DND-41 (cell line): Measurements from ENCODE around the gene THY1.

Experiments used
- ATAC-seq: fragments of 200-7000 bp; cut with Tn5 transposase; 3 replicates; pipeline ENCODE4 v1.9.1; 2021; ENCODE audit warnings: low read depth; ENCODE audit not compliant: insufficient read depth
- DNase-seq: peaks from one replicate; pipeline ENCODE4 v3.0.0-alpha.2; 2020
- H2AFZ ChIP-seq: 2 replicates; pipeline ENCODE4 v1.6.0; 2012; ENCODE audit warnings: low read depth, low read length
- H3K27ac ChIP-seq: 2 replicates; pipeline ENCODE4 v1.5.1; 2012; ENCODE audit warnings: low read length, inconsistent platforms
- H3K27me3 ChIP-seq: fragments of 200-600 bp; sonication (generic); 2 replicates; pipeline ENCODE4 v1.6.0; 2012; ENCODE audit warnings: low read length, mild to moderate bottlenecking, inconsistent platforms; ENCODE audit not compliant: insufficient read depth, poor library complexity
- H3K36me3 ChIP-seq: 2 replicates; pipeline ENCODE4 v1.5.1; 2012; ENCODE audit warnings: low read length, inconsistent platforms; ENCODE audit not compliant: insufficient read depth
- H3K4me1 ChIP-seq: 2 replicates; pipeline ENCODE4 v1.5.1; 2012; ENCODE audit warnings: mild to moderate bottlenecking, low read length; ENCODE audit not compliant: insufficient read depth
- H3K4me2 ChIP-seq: 2 replicates; pipeline ENCODE4 v1.6.0; 2012; ENCODE audit warnings: mild to moderate bottlenecking, moderate library complexity, low read length, inconsistent platforms; ENCODE audit not compliant: insufficient read depth
- H3K4me3 ChIP-seq, 2 experiments: fragments of 200-600 bp in 1 of 2; shearing (Covaris generic) in 1 of 2; 2 replicates each; pipeline ENCODE4 v1.5.1; 2012 to 2016; ENCODE audit warnings: inconsistent platforms in 2 of 2, low read length in 2 of 2, mild to moderate bottlenecking in 2 of 2, low read depth in 1 of 2, moderate library complexity in 1 of 2
- H3K79me2 ChIP-seq: 2 replicates; pipeline ENCODE4 v1.6.0; 2012; ENCODE audit warnings: low read length, inconsistent platforms; ENCODE audit not compliant: insufficient read depth
- H3K9ac ChIP-seq: 2 replicates; pipeline ENCODE4 v1.6.0; 2012; ENCODE audit warnings: low read depth, mild to moderate bottlenecking, inconsistent platforms, low read length, moderate library complexity
- H3K9me3 ChIP-seq: 2 replicates; pipeline ENCODE4 v1.5.1; 2012; ENCODE audit warnings: low read length, moderate library complexity, mild to moderate bottlenecking, inconsistent platforms; ENCODE audit not compliant: insufficient read depth, severe bottlenecking
- H4K20me1 ChIP-seq: 2 replicates; pipeline ENCODE4 v1.6.0; 2012; ENCODE audit warnings: low read length; ENCODE audit not compliant: insufficient read depth
- EZH2 ChIP-seq: IDR thresholded peaks from 3 replicates; pipeline ENCODE4 v1.6.1; 2012; ENCODE audit warnings: borderline replicate concordance, low read depth, mild to moderate bottlenecking, moderate library complexity, low read length, inconsistent platforms; ENCODE audit not compliant: severe bottlenecking
- TF ChIP-seq, protein P1 (sequence below): IDR thresholded peaks from 2 replicates; pipeline ENCODE4 v1.5.1; 2012; ENCODE audit warnings: borderline replicate concordance, low read length, moderate library complexity, mild to moderate bottlenecking; ENCODE audit not compliant: poor library complexity, severe bottlenecking; ENCODE audit errors: extremely low read depth

The THY1 gene

GRCh38 chr11:119470317-119471291, 47.6 kb upstream of the THY1 start:
- H3K27ac ChIP-seq, result no peak overlapping the region
- ATAC-seq (no peak), DNase-seq (no peak)
- no peak overlapping the region for H3K4me3 ChIP-seq
- H3K79me2 ChIP-seq, result no peaks in the 10 kb centered on the region
- H3K4me2 ChIP-seq, result no peak overlapping the region
- H3K9ac ChIP-seq, result no peak overlapping the region
- H3K4me1 ChIP-seq, result no peaks in the 10 kb centered on the region
- H3K9me3 ChIP-seq, result no peaks in the 10 kb centered on the region
- TF ChIP-seq, protein P1, sequence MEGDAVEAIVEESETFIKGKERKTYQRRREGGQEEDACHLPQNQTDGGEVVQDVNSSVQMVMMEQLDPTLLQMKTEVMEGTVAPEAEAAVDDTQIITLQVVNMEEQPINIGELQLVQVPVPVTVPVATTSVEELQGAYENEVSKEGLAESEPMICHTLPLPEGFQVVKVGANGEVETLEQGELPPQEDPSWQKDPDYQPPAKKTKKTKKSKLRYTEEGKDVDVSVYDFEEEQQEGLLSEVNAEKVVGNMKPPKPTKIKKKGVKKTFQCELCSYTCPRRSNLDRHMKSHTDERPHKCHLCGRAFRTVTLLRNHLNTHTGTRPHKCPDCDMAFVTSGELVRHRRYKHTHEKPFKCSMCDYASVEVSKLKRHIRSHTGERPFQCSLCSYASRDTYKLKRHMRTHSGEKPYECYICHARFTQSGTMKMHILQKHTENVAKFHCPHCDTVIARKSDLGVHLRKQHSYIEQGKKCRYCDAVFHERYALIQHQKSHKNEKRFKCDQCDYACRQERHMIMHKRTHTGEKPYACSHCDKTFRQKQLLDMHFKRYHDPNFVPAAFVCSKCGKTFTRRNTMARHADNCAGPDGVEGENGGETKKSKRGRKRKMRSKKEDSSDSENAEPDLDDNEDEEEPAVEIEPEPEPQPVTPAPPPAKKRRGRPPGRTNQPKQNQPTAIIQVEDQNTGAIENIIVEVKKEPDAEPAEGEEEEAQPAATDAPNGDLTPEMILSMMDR, result no peak
- TF ChIP-seq EZH2, result no peak
- H4K20me1 ChIP-seq, result 0 out of 2 replicates have a peak, but pooled peaks cover 3% of the 10 kb centered on the region
- H2AFZ ChIP-seq, result no peak overlapping the region
- H3K27me3 ChIP-seq, result peaks cover 5% of the 10 kb centered on the region
- no peaks in the 10 kb centered on the region for H3K36me3 ChIP-seq

DNA sequence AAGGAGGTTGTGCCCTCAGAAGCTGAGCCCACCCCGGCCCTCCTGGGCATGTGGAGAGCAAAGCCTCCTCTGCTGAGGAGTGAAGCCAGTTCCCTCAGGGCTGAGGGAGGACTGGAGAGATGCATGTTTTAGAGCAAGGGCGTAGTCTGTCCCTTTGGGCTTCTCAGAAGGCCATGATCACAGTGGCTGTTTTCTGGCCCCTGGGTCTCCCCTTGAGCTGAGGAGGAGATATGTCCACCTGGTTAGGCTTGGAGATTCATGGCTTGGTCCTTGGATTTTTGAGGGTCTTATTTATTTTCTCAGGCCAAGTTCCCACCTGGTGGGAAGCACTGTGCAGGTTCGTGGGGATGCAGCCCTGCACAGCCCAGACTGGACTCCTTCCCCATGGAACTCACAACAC, 46.5 kb upstream of the THY1 start:
- H3K4me1 ChIP-seq, result no peaks in the 10 kb centered on the region
- no peak for ATAC-seq
- H3K4me3 ChIP-seq, result no peak overlapping the region
- H3K79me2 ChIP-seq, result no peaks in the 10 kb centered on the region
- H3K9ac ChIP-seq, result no peak overlapping the region
- H3K9me3 ChIP-seq, result no peaks in the 10 kb centered on the region
- no peaks in the 10 kb centered on the region for H3K36me3 ChIP-seq
- peaks cover 5% of the 10 kb centered on the region for H3K27me3 ChIP-seq
- no peak overlapping the region for H3K27ac ChIP-seq
- no peaks in the 10 kb centered on the region for H4K20me1 ChIP-seq
- no peak overlapping the region for H3K4me2 ChIP-seq
- no peak for TF ChIP-seq EZH2
- TF ChIP-seq, protein P1, result no peak
- DNase-seq, result no peak
- H2AFZ ChIP-seq, result no peak overlapping the region

GRCh38 chr11:119468511-119468910, 45.5 kb upstream of the THY1 start:
- Histone ChIP-seq H3K9ac (no peak overlapping the region), H4K20me1 (no peaks in the 10 kb centered on the region), H3K36me3 (no peaks in the 10 kb centered on the region), H3K4me3 (no peak overlapping the region), H3K4me1 (no peaks in the 10 kb centered on the region), H3K27ac (no peak overlapping the region), H3K27me3 (peaks cover 5% of the 10 kb centered on the region), H2AFZ (no peak overlapping the region), H3K79me2 (no peaks in the 10 kb centered on the region), H3K9me3 (no peaks in the 10 kb centered on the region), H3K4me2 (no peak overlapping the region)
- ATAC-seq (no peak), DNase-seq (no peak)
- no peak for TF ChIP-seq EZH2
- TF ChIP-seq, protein P1, result no peak
